HG03378 (cell line): ENCODE data around the gene KLHL15.
"Not testable (repeated sequence)": the region's sequence is repeated elsewhere in the genome, so short reads cannot be mapped to it uniquely, and the experiment has no call there.

Experiments used
- ATAC-seq: cut with Tn5 transposase; IDR thresholded peaks from one replicate; pipeline ENCODE4 v1.9.1; 2021; ENCODE audit warnings: mild to moderate bottlenecking, moderate library complexity; ENCODE audit not compliant: unreplicated experiment

KLHL15 gene

DNA sequence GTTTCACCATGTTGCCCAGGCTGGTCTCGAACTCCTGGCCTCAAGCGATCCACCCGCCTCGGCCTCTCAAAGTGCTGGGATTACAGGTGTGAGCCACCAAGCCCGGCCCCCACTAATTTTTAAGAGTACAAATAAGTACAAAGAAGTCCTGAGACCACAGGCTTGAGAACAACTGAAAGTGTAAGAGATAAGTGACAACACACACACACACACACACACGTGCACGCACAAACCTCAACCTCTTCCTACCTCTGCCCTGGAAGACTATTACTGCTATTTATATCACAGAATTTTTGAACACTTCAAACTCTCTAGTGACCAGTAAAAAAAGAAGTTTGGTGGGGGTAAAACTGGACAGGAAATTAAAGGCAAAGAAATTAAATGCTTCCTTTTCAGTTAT lies 7.5 kb downstream of the KLHL15 start:
- ATAC-seq: no peak

DNA sequence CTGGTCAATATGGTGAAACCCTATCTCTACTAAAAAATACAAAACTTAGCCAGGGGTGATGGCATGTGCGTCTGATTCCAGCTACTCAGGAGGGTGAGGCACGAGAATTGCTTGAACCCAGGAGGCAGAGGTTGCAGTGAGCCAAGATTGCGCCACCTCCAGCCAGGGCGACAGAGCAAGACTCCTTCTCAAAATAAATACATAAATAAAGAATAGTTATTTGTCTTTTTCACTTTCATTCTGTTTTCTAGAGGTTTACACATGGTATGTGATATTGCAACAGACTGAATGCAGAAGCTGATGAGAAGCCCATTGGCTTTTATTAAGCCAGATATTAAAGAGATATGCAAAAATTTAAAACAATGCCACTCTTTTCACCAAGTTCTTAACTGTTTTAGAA lies 8.2 kb downstream of the KLHL15 start:
- no peak for ATAC-seq

GRCh38 chrX:24017674-24018073 lies 9.3 kb downstream of the KLHL15 start:
- ATAC-seq: no peak

DNA sequence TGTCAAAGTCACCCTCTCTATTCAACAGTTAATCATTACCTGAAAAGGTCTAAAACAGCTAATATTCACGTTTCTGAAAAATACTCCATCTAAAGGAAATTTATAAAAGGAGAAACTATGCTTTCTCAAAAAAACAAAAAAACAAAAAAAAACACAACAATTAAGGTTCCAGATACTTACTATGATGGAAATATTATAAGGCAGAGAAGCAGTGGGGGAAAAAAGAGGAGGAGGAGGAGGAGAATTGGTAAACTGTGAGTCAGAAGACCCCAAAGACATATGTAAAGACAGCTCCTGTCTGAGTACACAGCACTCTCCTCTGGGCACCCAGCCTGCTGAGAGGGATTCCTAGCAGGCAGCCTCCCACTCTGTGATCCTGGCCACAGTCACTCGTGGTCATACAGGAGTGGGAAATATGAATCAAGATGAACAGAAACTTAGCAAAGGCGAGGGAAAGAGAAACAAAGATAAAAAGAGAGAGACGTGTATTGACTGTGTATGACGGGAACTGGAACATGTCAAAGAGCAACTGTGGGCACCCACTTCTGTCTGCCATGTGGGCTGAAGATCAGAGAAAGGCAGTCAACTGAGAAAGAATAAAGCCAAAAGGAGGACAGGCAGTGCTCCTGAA lies 12.5 kb downstream of the KLHL15 start:
- peak; percentile 73 for ATAC-seq

- no peak for ATAC-seq
Observed at GRCh38 chrX:24012266-24012665, 14.7 kb downstream of the KLHL15 start.

DNA sequence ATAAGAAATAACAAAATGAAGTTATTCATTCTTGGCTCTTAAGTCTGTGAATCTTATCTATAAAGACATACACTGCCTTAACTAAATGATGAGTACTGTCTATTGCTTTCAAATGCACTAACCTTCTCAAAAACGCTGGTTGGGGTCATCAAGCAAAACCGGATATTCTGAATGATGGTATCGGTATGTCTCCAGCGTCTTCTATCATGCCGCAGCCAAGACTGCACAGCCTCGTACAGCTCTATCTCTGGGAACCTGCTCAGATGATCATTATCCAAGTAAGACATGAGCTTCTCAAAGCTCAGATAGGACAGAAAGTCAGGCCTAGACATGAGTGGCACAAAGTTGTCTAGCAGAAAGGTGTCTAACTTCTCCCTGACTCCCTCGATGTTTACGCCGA lies 21.1 kb downstream of the KLHL15 start:
- no peak for ATAC-seq

- ATAC-seq: no peak
Observed at GRCh38 chrX:24005028-24005427, 22.0 kb downstream of the KLHL15 start.

DNA sequence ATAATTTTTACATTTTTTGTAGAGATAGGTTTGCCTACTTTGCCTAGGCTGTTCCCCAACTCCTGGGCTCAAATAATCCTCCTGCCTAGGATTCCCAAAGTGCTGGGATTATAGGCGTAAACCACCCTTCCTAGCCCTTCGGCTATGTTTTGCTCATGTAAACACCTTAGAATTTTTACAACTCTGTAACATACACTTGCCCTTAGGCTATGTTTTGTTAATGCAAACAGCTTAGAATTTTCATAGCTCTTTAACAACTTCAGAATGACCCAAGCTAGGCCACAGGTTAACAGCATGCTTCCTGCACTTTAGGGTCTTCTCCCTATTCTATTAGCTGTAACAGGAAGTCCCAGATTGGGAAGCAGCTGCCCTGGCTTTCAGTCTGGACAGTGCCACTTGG lies 24.2 kb downstream of the KLHL15 start:
- ATAC-seq: no peak

DNA sequence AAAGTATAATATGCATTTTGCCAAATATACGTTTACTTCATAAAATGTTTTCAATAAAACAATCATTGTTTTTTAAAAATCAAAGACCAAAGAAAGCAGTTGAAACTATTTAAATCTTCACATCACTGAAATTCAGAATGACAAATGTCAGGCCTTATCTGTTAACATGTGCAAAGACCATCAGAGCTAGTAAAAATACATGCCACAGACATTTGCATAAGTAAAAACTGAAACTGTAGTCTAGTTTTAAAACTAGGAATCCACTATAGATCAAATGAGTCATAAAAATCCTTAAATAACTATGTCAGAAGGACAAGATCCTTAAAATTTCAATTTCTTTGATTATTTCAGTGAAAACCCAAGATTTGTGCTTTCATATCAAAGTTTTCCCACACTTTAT lies 24.8 kb downstream of the KLHL15 start:
- no peak for ATAC-seq

GRCh38 chrX:23999671-24000070 lies 27.3 kb downstream of the KLHL15 start:
- ATAC-seq: no peak

DNA sequence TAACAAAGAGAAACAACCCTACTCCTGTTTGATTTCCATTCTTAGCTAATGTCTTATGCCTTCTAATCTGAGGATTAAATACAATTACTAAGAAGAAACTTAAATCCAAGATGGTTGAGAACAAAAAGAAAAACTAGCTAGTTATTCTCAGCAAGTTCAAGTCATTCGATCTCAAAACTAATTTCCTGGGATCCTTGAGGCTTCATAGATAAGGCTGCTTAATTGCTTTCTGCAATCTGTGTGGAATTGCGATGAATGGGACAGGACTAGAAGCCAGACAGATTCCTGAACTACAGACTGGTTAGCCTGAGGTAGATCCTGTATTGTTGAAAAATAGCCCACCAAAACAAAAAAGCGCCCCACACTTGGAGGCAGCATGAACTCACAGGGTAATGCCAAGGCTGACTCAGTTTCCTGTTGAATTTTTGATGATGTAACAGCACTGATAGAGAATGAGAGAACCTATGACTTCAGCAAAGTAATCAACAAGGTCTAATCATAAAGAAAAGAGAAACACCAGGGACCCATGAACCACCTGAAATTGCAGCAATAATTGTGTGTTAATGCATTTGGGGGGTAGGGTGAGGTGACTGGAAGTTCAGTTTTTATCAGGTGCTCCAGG lies 33.9 kb downstream of the KLHL15 start:
- no peak for ATAC-seq

DNA sequence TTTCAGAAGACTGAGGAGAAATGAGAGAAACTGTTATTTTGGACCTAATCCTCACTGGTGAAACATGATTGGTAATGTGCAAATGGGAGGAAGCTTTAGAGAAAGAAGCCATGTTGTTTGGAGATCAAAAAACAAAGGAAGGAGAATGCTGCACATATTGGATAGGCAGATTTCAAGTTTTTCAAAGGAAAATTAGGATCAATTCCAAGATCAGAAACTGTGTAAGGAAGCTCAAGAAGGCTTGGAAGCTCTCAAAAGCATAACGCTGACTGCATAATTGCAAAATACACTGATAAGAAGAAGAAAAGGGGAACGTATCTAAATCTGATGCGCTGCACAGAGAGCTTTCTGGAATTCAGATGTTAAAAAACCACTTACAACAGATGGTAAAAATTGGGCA lies 34.6 kb downstream of the KLHL15 start:
- no peak for ATAC-seq

- ATAC-seq: no peak
Observed at GRCh38 chrX:23990455-23990854, 36.5 kb downstream of the KLHL15 start.

GRCh38 chrX:23989689-23990088 lies 37.3 kb downstream of the KLHL15 start:
- ATAC-seq: no peak

DNA sequence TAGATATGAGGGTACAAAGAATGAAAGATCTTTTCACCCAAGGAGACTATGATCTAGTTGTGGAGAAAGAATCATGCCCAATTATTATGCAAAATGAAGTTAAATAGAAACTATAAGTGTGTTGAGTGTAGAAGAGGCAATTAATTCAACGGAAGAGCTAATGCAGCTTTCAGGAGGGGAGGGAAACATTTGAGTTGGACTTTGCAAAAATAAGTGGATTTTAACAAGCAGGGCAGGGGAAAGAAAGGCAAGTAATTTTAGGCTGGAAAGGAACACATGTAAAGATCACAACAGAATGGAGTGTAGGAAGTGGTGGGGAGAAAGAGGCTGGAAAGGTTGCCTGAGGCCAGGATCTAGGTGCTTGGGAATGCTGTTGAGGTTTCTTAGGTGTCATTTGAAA lies 44.1 kb downstream of the KLHL15 start:
- ATAC-seq: no peak

DNA sequence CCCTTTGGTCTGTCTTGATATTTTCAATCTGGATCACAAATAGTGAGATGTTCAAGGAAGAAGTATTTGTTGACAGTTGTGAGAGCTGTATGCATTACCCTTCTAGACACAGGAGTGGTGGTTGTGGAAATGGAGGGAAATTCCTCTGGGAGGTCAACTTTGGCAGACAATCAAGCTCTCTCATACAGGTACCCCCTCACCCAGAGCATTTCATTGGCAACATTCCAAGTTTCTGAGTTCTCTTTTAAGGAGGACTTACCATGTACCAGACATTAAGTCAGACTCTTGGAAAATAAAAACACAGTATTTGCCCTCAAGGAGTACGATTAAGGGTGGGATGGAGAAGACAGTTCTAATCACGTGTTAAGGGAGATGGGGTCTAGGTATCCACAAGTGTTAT lies 45.3 kb downstream of the KLHL15 start:
- no peak for ATAC-seq

- no peak for ATAC-seq
Observed at GRCh38 chrX:23981222-23981621, 45.8 kb downstream of the KLHL15 start.

DNA sequence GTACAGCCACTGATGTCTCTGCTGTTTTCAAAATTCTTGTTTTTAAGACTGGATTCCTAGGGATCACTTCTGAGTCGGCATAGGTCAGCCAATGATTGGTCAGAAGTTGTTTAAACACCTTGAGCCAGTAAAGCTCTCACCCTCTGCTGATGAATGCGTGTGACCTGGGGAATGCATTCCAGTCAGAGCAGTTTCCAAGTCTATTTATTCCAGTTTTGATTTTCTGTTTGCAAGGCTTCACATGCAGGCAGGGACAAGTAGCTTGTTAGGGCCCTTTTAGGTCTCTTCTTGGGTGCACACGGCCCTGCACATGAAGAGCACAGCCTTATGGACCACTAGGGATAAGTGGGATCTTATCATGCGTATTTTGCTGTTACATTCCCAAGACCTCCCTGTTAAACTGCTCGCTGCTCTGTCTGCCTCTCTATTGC lies 47.0 kb downstream of the KLHL15 start:
- ATAC-seq: no peak

DNA sequence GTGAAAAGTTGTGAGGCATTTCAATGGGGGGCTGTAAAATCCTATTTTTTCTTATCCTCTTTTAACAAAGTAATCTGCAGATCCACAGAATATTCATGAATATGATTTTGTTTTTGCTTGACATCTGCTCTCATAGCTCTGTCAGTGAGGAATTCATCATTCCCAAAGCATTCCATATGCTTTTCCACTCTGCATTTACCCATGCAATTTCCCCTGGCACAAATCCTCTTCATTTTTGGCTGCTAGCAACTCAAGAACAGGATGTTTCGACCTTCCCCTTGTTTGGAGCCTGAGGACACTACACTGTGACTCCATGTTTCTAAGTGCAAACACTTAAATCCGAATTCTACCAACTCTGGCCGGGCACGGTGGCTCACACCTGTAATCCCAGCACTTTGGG lies 48.5 kb downstream of the KLHL15 start:
- ATAC-seq: no peak

DNA sequence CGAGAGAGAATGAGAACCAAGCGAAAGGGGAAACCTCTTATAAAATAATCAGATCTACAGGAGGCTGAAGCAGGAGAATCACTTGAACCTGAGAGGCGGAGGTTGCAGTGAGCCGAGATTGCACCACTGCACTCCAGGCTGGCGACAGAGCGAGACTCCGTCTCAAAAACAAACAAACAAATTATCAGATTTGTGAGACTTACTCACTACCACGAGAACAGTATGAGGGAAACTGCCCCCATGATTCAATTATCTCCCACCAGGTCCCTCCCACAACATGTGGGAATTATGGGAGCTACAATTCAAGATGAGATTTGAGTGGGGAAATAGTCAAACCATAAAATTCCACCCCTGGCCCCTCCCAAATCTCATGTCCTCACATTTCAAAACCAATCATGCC lies 61.4 kb downstream of the KLHL15 start:
- not testable (repeated sequence) for ATAC-seq

- ATAC-seq: no peak
Observed at GRCh38 chrX:23964191-23964590, 62.8 kb downstream of the KLHL15 start.

DNA sequence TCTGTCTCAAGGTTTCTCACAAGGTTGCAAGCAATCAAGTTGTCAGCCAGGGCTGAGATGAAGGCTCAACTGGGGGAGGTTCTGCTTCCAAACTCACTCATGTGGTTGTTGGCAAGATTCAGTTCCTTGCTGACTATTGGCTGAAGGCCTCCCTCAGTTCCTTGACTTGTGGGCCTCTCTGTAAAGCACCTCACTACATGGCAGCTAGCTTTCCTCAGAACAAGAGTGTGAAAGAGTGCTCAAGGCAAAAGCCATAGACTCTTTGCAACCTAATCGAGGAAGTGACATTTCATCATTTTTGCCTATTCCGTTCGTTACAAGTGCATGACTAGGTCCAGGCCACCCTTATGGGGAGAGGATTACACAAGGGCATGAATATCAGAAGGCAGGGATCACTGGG lies 67.2 kb downstream of the KLHL15 start:
- no peak for ATAC-seq

DNA sequence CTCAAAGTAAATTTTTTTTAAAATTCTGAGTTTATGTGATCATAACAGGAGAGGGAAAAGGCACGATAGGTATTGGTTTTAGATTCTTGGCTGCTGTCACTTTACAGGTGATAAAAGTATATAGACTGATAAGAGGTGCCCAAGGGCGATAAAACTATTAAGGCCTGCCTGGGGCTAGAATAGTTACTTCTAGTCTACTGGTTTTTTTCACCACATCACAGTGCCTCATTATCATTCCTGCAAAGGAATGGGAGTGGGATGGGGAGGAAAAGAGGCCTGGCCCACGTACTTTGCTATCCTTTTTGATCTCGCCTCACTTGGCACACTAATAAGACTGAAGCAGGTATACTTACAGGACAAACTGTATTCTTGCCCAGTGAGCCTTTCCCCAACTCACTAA lies 72.6 kb downstream of the KLHL15 start:
- no peak for ATAC-seq
